PC-3 (cell line): ENCODE measurements around the gene SYP. TPM values are rescaled to one million over a fixed set of nuclear protein-coding genes. Genes with fewer than 3 reads are reported as not detected.

Source experiments
- ATAC-seq: fragments of 200-7000 bp; cut with Tn5 transposase; 2 replicates; pipeline ENCODE4 v1.9.1; 2020; ENCODE audit warnings: mild to moderate bottlenecking, moderate library complexity
- BruUV-seq: library from RNA; stranded (reverse); fragments of 400-500 nt; replicated peaks from 2 replicates; lab custom pipeline; 2021; lab: Mats Ljungman, UMichigan
- CTCF ChIA-PET: fragments of 300-600 bp; sonication (Branson Sonifier 250); formaldehyde crosslinking; loops from one replicate; lab custom pipeline; 2022; ENCODE audit warnings: antibody characterized with exemption; lab: Charles Lee
- POLR2A ChIA-PET: fragments of 300-600 bp; sonication (Branson Sonifier 250); formaldehyde crosslinking; loops from one replicate; lab custom pipeline; 2022; ENCODE audit warnings: antibody characterized with exemption; ENCODE audit not compliant: unreplicated experiment; lab: Charles Lee
- DNase-seq: peaks from one replicate; pipeline ENCODE4 v3.0.0-alpha.2; 2015
- H2AFZ ChIP-seq: fragments of 300-600 bp; sonication (generic); 2 replicates; pipeline ENCODE4 v1.6.0; 2016; ENCODE audit warnings: antibody characterized with exemption, low read length
- H3F3A ChIP-seq: fragments of 300-600 bp; sonication (generic); one replicate; pipeline ENCODE4 v1.6.0; 2017; ENCODE audit warnings: antibody characterized with exemption, low read length, control low read depth, mild to moderate bottlenecking; ENCODE audit not compliant: unreplicated experiment
- H3K27ac ChIP-seq: fragments of 300-600 bp; sonication (generic); 2 replicates; pipeline ENCODE4 v1.5.1; 2016; ENCODE audit warnings: mild to moderate bottlenecking, low read length
- H3K27me3 ChIP-seq: fragments of 300-600 bp; sonication (generic); 2 replicates; pipeline ENCODE4 v1.6.1; 2016; ENCODE audit warnings: low read length, mixed read lengths
- H3K36me3 ChIP-seq: fragments of 300-600 bp; sonication (generic); 2 replicates; pipeline ENCODE4 v1.6.1; 2016; ENCODE audit warnings: low read depth, mixed run types, low read length, mixed read lengths
- H3K4me1 ChIP-seq: fragments of 300-600 bp; sonication (generic); 2 replicates; pipeline ENCODE4 v1.5.1; 2016; ENCODE audit warnings: low read length; ENCODE audit not compliant: insufficient read depth
- H3K4me2 ChIP-seq: fragments of 300-600 bp; sonication (generic); 2 replicates; pipeline ENCODE4 v1.6.0; 2016; ENCODE audit warnings: low read length
- H3K4me3 ChIP-seq: fragments of 300-600 bp; sonication (generic); 2 replicates; pipeline ENCODE4 v1.5.1; 2016; ENCODE audit warnings: mild to moderate bottlenecking, low read length, mixed read lengths
- H3K79me2 ChIP-seq: fragments of 300-600 bp; sonication (generic); 2 replicates; pipeline ENCODE4 v1.6.1; 2017; ENCODE audit warnings: low read length, mixed read lengths
- H3K9ac ChIP-seq: fragments of 300-600 bp; sonication (generic); 2 replicates; pipeline ENCODE4 v1.6.0; 2016; ENCODE audit warnings: mild to moderate bottlenecking, low read length
- H3K9me2 ChIP-seq: fragments of 300-600 bp; sonication (generic); replicated peaks from 2 replicates; pipeline ENCODE4 v1.6.1; 2016; ENCODE audit warnings: mixed run types, low read length, mixed read lengths
- H3K9me3 ChIP-seq: fragments of 300-600 bp; sonication (generic); 2 replicates; pipeline ENCODE4 v1.6.1; 2016; ENCODE audit warnings: low read length, mixed read lengths
- H4K20me1 ChIP-seq: fragments of 300-600 bp; sonication (generic); 2 replicates; pipeline ENCODE4 v1.6.1; 2016; ENCODE audit warnings: low read length, mixed read lengths
- CTCF ChIP-seq: fragments of 300-600 bp; sonication (generic); conservative IDR thresholded peaks from 2 replicates; pipeline ENCODE4 v1.5.1; 2017; ENCODE audit warnings: antibody characterized with exemption, low read depth, mild to moderate bottlenecking, low read length
- EZH2 ChIP-seq: fragments of 300-600 bp; sonication (generic); IDR thresholded peaks from one replicate; pipeline ENCODE4 v1.6.1; 2017; ENCODE audit warnings: antibody characterized with exemption, mild to moderate bottlenecking, low read length; ENCODE audit not compliant: unreplicated experiment
- EZH2phosphoT487 ChIP-seq: fragments of 300-600 bp; sonication (generic); IDR thresholded peaks from 2 replicates; pipeline ENCODE4 v1.6.1; 2018; ENCODE audit warnings: mild to moderate bottlenecking, antibody characterized with exemption, low read length, borderline replicate concordance
- intact Hi-C: fragments of 100-400 bp; cut with micrococcal nuclease; formaldehyde crosslinking; loops from 2 replicates; pipeline ENCODE4 v1.9.0; 2023
- total RNA-seq: library from RNA; depleted of rRNA; stranded (reverse); fragments of >200 nt; gene quantifications from 2 replicates; pipeline ENCODE4 v1.2.3, GENCODE V29; 2014

SYP gene
- total RNA-seq, 1 experiment from 2014 or later: 0.47 TPM

DNA sequence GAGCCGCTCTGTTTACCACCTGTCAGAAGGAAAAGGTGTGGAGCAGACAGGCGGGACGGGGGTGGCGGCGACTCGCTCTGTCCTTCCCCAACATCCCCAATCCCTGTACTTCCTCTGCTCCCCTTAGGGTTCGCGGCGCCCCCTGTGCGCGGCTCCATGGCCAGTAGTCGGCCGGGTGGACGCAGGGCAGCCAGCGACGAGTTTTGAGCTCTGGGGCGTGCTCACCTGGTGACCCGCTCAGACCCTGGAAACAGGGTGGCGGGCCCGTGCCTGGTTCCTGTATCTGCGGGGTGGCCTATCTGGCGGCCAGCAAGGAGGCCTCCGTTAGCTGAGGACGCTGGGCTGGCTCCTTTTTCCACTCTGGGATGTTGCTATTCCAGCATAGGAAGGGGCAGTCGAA, 42.8 kb downstream of the SYP start:
- H3K9ac ChIP-seq: no peak overlapping the region
- no peak overlapping the region for H2AFZ ChIP-seq
- H3K36me3 ChIP-seq: no peaks in the 10 kb centered on the region
- no peak overlapping the region for H3K27ac ChIP-seq
- H3F3A ChIP-seq: no peaks in the 10 kb centered on the region
- intact Hi-C loops: no loop called here
- peaks cover 6% of the 10 kb centered on the region; the same call in 1 of the 2 replicates for H3K4me1 ChIP-seq
- H3K4me3 ChIP-seq: no peak overlapping the region
- H3K9me3 ChIP-seq: no peaks in the 10 kb centered on the region
- no peaks in the 10 kb centered on the region for H4K20me1 ChIP-seq
- DNase-seq: no peak
- no peaks in the 10 kb centered on the region for H3K79me2 ChIP-seq
- CTCF ChIA-PET: interaction anchor here (0.6 kb wide), 1 partner anchor 93 kb away, joined by 3 read pairs; no protein-coding TSS in a partner anchor
- no peaks in the 10 kb centered on the region for H3K9me2 ChIP-seq
- H3K27me3 ChIP-seq: no peaks in the 10 kb centered on the region
- H3K4me2 ChIP-seq: no peak overlapping the region
- POLR2A ChIA-PET: no interaction called here
- TF ChIP-seq CTCF: no peak
- no peak for TF ChIP-seq EZH2phosphoT487
- TF ChIP-seq EZH2: no peak
- BruUV-seq: no TSS peak
- no peak for ATAC-seq

DNA sequence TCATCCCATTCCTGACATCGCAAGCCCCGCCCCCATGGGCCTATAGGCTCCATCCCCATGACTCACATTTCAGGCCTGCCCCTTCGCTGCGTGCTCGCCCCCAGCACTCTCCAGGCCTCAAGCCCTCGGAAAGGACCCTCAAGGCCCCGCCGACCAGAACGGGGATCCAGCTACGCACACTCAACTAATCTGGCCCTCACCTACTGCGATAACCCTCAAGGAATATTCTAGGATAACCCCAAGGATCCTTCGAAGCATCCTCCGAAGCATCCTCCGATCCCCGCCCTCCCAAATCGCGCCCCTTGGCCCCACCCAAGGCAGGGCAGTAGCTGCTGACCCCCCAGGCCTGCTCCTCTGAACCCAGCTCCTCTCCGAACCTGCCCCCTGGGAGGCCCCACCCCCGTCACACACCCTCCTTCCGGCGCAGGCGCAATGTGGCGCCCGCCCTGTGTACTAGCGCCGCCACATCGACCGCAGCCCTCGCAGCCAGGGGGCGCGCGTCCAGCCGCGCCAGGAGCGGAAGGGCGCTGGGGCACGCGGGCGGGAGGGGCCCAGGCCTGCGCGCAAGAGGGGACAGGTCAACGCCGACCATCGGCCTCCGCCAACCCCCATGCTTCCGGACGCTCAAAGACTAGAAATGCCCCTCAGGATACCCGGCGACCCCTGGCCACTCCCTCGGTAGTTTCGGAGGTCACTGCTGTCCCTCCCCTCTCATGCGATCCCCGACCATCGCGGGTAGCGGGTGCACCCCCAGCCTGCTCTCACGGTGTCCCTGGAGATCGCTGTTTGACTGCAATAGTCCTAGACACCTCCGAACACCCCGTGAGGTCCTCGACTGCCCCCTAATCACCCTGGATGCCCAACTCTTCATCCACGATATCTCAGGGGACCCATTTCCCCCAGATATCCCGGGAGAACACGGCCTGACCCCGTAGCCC, 43.8 kb downstream of the SYP start:
- H3K4me2 ChIP-seq: peak overlapping the region; percentile 80
- H4K20me1 ChIP-seq: no peaks in the 10 kb centered on the region
- intact Hi-C loops: no loop called here
- CTCF ChIA-PET: interaction anchor here (0.6 to 0.7 kb wide), 4 partner anchors 15 to 35 kb away, joined by 4 to 15 read pairs (median 10); no protein-coding TSS in a partner anchor
- peak overlapping the region; percentile 84 for H2AFZ ChIP-seq
- no peaks in the 10 kb centered on the region for H3K9me3 ChIP-seq
- TF ChIP-seq CTCF (peak; percentile 67), EZH2 (no peak)
- H3K27me3 ChIP-seq: no peaks in the 10 kb centered on the region
- H3K9me2 ChIP-seq: no peaks in the 10 kb centered on the region
- POLR2A ChIA-PET: interaction anchor here (0.5 to 0.7 kb wide), 3 partner anchors 16 to 113 kb away, joined by 5 to 22 read pairs (median 6); partner anchors contain the start of gene TFE3
- no peaks in the 10 kb centered on the region for H3F3A ChIP-seq
- H3K9ac ChIP-seq: peak overlapping the region; percentile 74
- H3K36me3 ChIP-seq: no peaks in the 10 kb centered on the region
- H3K79me2 ChIP-seq: no peaks in the 10 kb centered on the region
- TSS peak; percentile 54 for BruUV-seq
- peak overlapping the region; percentile 80 for H3K27ac ChIP-seq
- ATAC-seq: peak; percentile 94
- H3K4me3 ChIP-seq: peak overlapping the region; percentile 57
- DNase-seq: peak; percentile 86
- peaks cover 6% of the 10 kb centered on the region; the same call in 1 of the 2 replicates for H3K4me1 ChIP-seq
